SK-N-SH (cell line): ENCODE measurements around the gene KDM1A. TPM values are rescaled to one million over a fixed set of nuclear protein-coding genes. Genes with fewer than 3 reads are reported as not detected.

ENCODE experiments used
- CTCF ChIA-PET: fragments of 300-600, 350-600 bp; formaldehyde crosslinking; extraction: SDS; loops from one replicate; lab custom pipeline; 2021; lab: Yijun Ruan, JAX
- POLR2A ChIA-PET: fragments of 350-600 bp; sonication (Branson Sonifier 250); formaldehyde crosslinking; extraction: SDS; loops from one replicate; lab custom pipeline; 2020; ENCODE audit warnings: antibody characterized with exemption, inconsistent platforms; lab: Yijun Ruan, JAX
- DNase-seq: peaks from one replicate; pipeline ENCODE4 v3.0.0; 2012
- H2AFZ ChIP-seq: fragments of 200-600 bp; sonication (generic); 2 replicates; pipeline ENCODE4 v1.8.1; 2016; ENCODE audit warnings: antibody characterized with exemption, mild to moderate bottlenecking, low read depth
- H3F3A ChIP-seq: fragments of 200-600 bp; sonication (generic); replicated peaks from 2 replicates; pipeline ENCODE3; 2016; ENCODE audit warnings: antibody characterized with exemption, mild to moderate bottlenecking; ENCODE audit not compliant: insufficient read depth
- H3K27ac ChIP-seq, 2 experiments: fragments of 200-500 bp in 1 of 2; fragments of 200-600 bp in 1 of 2; sonication (Bioruptor generic) in 1 of 2; sonication (generic), shearing (Covaris generic) in 1 of 2; 2 replicates each; pipeline versions ENCODE4 v1.5.1 to v1.6.1; 2014 to 2016; ENCODE audit warnings: low read depth in 2 of 2, inconsistent platforms in 1 of 2, low read length in 1 of 2, mild to moderate bottlenecking in 1 of 2, mixed read lengths in 1 of 2
- H3K27me3 ChIP-seq: fragments of 200-600 bp; sonication (generic), shearing (Covaris generic); 2 replicates; pipeline ENCODE4 v1.6.1; 2016; ENCODE audit warnings: mixed run types; ENCODE audit not compliant: insufficient read depth
- H3K36me3 ChIP-seq, 2 experiments: fragments of 200-500 bp in 1 of 2; fragments of 200-600 bp in 1 of 2; sonication (Bioruptor generic) in 1 of 2; sonication (generic) in 1 of 2; replicated peaks in 1 of 2; 2 replicates each; pipeline versions ENCODE3 to v1.5.1; 2014 to 2016; ENCODE audit warnings: low read length in 1 of 2, mild to moderate bottlenecking in 1 of 2; ENCODE audit not compliant: insufficient read depth in 2 of 2, control insufficient read depth in 1 of 2
- H3K4me1 ChIP-seq, 2 experiments: fragments of 200-500 bp in 1 of 2; fragments of 200-600 bp in 1 of 2; sonication (Bioruptor generic) in 1 of 2; sonication (generic), shearing (Covaris generic) in 1 of 2; 2 replicates each; pipeline versions ENCODE4 v1.5.1 to v1.6.1; 2014 to 2016; ENCODE audit warnings: low read depth in 1 of 2, low read length in 1 of 2, mixed run types in 1 of 2; ENCODE audit not compliant: insufficient read depth in 2 of 2, control insufficient read depth in 1 of 2
- H3K4me2 ChIP-seq: fragments of 200-600 bp; sonication (generic), shearing (Covaris generic); 2 replicates; pipeline ENCODE4 v1.6.1; 2017; ENCODE audit warnings: mixed run types
- H3K4me3 ChIP-seq, 2 experiments: fragments of 200-500 bp in 1 of 2; fragments of 200-600 bp in 1 of 2; sonication (Bioruptor generic) in 1 of 2; sonication (generic), shearing (Covaris generic) in 1 of 2; 2 replicates each; pipeline versions ENCODE4 v1.5.1 to v1.8.1; 2014 to 2016; ENCODE audit warnings: low read depth in 2 of 2, inconsistent platforms in 1 of 2, low read length in 1 of 2, mild to moderate bottlenecking in 1 of 2, mixed read lengths in 1 of 2, moderate library complexity in 1 of 2
- H3K79me2 ChIP-seq: fragments of 200-600 bp; sonication (generic); 2 replicates; pipeline ENCODE4 v1.8.1; 2017; ENCODE audit warnings: mild to moderate bottlenecking; ENCODE audit not compliant: insufficient read depth
- H3K9ac ChIP-seq: fragments of 200-600 bp; sonication (generic); 2 replicates; pipeline ENCODE4 v1.6.1; 2017; ENCODE audit warnings: mixed run types
- H3K9me2 ChIP-seq: fragments of 200-600 bp; sonication (generic); 2 replicates; pipeline ENCODE4 v1.6.1; 2017; ENCODE audit warnings: mixed run types
- H3K9me3 ChIP-seq: fragments of 200-600 bp; sonication (generic); 2 replicates; pipeline ENCODE4 v1.6.1; 2017; ENCODE audit warnings: mixed run types, mild to moderate bottlenecking, moderate library complexity
- H4K20me1 ChIP-seq: fragments of 200-600 bp; sonication (generic); 2 replicates; pipeline ENCODE4 v1.6.1; 2017; ENCODE audit warnings: mild to moderate bottlenecking, mixed run types; ENCODE audit not compliant: insufficient read depth
- FOSL2 ChIP-seq: IDR thresholded peaks from 2 replicates; pipeline ENCODE4 v1.4.0; 2012; ENCODE audit warnings: low read depth, mild to moderate bottlenecking, moderate library complexity, borderline replicate concordance
- FOXM1 ChIP-seq: IDR thresholded peaks from 2 replicates; pipeline ENCODE4 v1.4.0; 2012; ENCODE audit warnings: low read depth, mild to moderate bottlenecking
- GABPA ChIP-seq: IDR thresholded peaks from 2 replicates; pipeline ENCODE4 v1.4.0; 2012; ENCODE audit warnings: low read depth, mild to moderate bottlenecking
- GATA2 ChIP-seq: sonication (generic); formaldehyde crosslinking; IDR thresholded peaks from 2 replicates; pipeline ENCODE4 v1.5.0; 2020; ENCODE audit warnings: mild to moderate bottlenecking, missing genetic modification reagents
- MEF2A ChIP-seq: IDR thresholded peaks from 2 replicates; pipeline ENCODE4 v1.4.0; 2012; ENCODE audit warnings: low read depth, borderline replicate concordance
- NFIC ChIP-seq: IDR thresholded peaks from 2 replicates; pipeline ENCODE4 v1.4.0; 2012; ENCODE audit warnings: borderline replicate concordance
- NRF1 ChIP-seq: IDR thresholded peaks from 2 replicates; pipeline ENCODE4 v1.6.1; 2012; ENCODE audit warnings: low read depth, mild to moderate bottlenecking, low read length
- REST ChIP-seq: IDR thresholded peaks from 2 replicates; pipeline ENCODE4 v1.6.1; 2012; ENCODE audit warnings: mild to moderate bottlenecking, low read depth, low read length, moderate library complexity
- RXRA ChIP-seq: IDR thresholded peaks from 2 replicates; pipeline ENCODE4 v1.4.0; 2012; ENCODE audit warnings: low read depth, mild to moderate bottlenecking, borderline replicate concordance
- SIN3A ChIP-seq: IDR thresholded peaks from 2 replicates; pipeline ENCODE4 v1.6.1; 2012; ENCODE audit warnings: low read depth, mild to moderate bottlenecking, low read length, moderate library complexity, borderline replicate concordance
- TEAD4 ChIP-seq: IDR thresholded peaks from 2 replicates; pipeline ENCODE4 v1.4.0; 2012; ENCODE audit warnings: mild to moderate bottlenecking, borderline replicate concordance; ENCODE audit not compliant: insufficient read depth
- ZBTB33 ChIP-seq: IDR thresholded peaks from 2 replicates; pipeline ENCODE4 v1.4.0; 2012; ENCODE audit warnings: low read depth, borderline replicate concordance
- WGBS: methylation state at CpG from one replicate; pipeline ENCODE4 v1.1.6; 2017; ENCODE audit warnings: low lambda C conversion rate; 5-methylcytosine and 5-hydroxymethylcytosine counted together
- polyA plus RNA-seq, 3 experiments: library from polyadenylated mRNA; depleted of rRNA; stranded (reverse); fragments of >200 nt; gene quantifications; 2 replicates each; pipeline ENCODE4 v1.2.3, GENCODE V29; 2012
- TF ChIP-seq, protein P1 (sequence below): IDR thresholded peaks from 2 replicates; pipeline ENCODE4; 2012

KDM1A gene
- polyA plus RNA-seq, 1 of the 3 experiments (the other 2 are of a cell fraction) = 71.0 TPM

- ChIA-PET POLR2A (no interaction called here), CTCF (interaction anchor here (1.8 kb wide), 1 partner anchor 116 kb away, joined by 7 read pairs; no protein-coding TSS in a partner anchor)
- no peaks in the 10 kb centered on the region for H3K9me2 ChIP-seq
- H3K4me2 ChIP-seq = no peak overlapping the region
- TF ChIP-seq MEF2A = no peak
- no peak for TF ChIP-seq FOSL2
- TF ChIP-seq, protein P1, sequence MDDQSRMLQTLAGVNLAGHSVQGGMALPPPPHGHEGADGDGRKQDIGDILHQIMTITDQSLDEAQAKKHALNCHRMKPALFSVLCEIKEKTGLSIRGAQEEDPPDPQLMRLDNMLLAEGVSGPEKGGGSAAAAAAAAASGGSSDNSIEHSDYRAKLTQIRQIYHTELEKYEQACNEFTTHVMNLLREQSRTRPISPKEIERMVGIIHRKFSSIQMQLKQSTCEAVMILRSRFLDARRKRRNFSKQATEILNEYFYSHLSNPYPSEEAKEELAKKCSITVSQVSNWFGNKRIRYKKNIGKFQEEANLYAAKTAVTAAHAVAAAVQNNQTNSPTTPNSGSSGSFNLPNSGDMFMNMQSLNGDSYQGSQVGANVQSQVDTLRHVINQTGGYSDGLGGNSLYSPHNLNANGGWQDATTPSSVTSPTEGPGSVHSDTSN = no peak
- TF ChIP-seq REST = no peak
- TF ChIP-seq NFIC = no peak
- no peak for TF ChIP-seq TEAD4
- no peak for TF ChIP-seq GATA2
- no peak for TF ChIP-seq ZBTB33
- TF ChIP-seq GABPA = no peak
- TF ChIP-seq SIN3A = no peak
- H3K79me2 ChIP-seq = no peaks in the 10 kb centered on the region
- no peaks in the 10 kb centered on the region for H4K20me1 ChIP-seq
- no peak overlapping the region for H3K27ac ChIP-seq
- no peaks in the 10 kb centered on the region for H3K9me3 ChIP-seq
- no peak overlapping the region for H2AFZ ChIP-seq
- H3K4me1 ChIP-seq = peaks cover 0 to 9% of the 10 kb centered on the region in 2 experiments; a peak in 2 of 4 replicates
- H3K27me3 ChIP-seq = no peaks in the 10 kb centered on the region
- H3K9ac ChIP-seq = no peak overlapping the region
- H3F3A ChIP-seq = peaks cover 11% of the 10 kb centered on the region
- no peak for DNase-seq
- no peak overlapping the region for H3K4me3 ChIP-seq
- H3K36me3 ChIP-seq = peaks cover 75 to 85% of the 10 kb centered on the region in 2 experiments
- WGBS = 92% methylated on average over 2 of the region's 2 CpGs
Measured at GRCh38 chr1:23069149-23069548, 49.9 kb downstream of the KDM1A start.

- Histone ChIP-seq H3F3A (peaks cover 16% of the 10 kb centered on the region), H3K9ac (no peak overlapping the region), H4K20me1 (no peaks in the 10 kb centered on the region), H3K27me3 (no peaks in the 10 kb centered on the region), H3K4me1 (peaks cover 0 to 9% of the 10 kb centered on the region in 2 experiments; a peak in 2 of 4 replicates), H3K4me2 (no peak overlapping the region), H3K4me3 (no peak overlapping the region), H3K79me2 (no peaks in the 10 kb centered on the region), H2AFZ (no peak overlapping the region), H3K36me3 (peaks cover 75 to 83% of the 10 kb centered on the region in 2 experiments), H3K27ac (no peak overlapping the region), H3K9me2 (no peaks in the 10 kb centered on the region), H3K9me3 (no peaks in the 10 kb centered on the region)
- 90% methylated on average over 4 of the region's 4 CpGs for WGBS
- no peak for DNase-seq
- POLR2A ChIA-PET = no interaction called here
- CTCF ChIA-PET = interaction anchor here (1.8 kb wide), 1 partner anchor 115 kb away, joined by 7 read pairs; no protein-coding TSS in a partner anchor
- no peak for TF ChIP-seq FOSL2
- TF ChIP-seq RXRA = no peak
- no peak for TF ChIP-seq FOXM1
- TF ChIP-seq NRF1 = no peak
Measured at GRCh38 chr1:23069675-23070074, 50.4 kb downstream of the KDM1A start.
